Measurements from ENCODE around the gene CDC26.

- TF ChIP-seq CTCF (IDR thresholded peaks at IDR 0.05) (no peak), POLR2AphosphoS5 (IDR thresholded peaks at IDR 0.05) (no peak), POLR2A (IDR thresholded peaks at IDR 0.05; ENCODE audit: low read depth) (no peak), EP300 (IDR thresholded peaks at IDR 0.05) (no peak)
Measured at GRCh38 chr9:113266174-113266573, 9.2 kb downstream of the CDC26 start.
